DMS153 (cell line): ENCODE measurements around the gene MTMR2.

Experiments used
- DNase-seq: peaks from one replicate; lab custom pipeline; 2025; lab: John Stamatoyannopoulos, UW

The MTMR2 gene

GRCh38 chr11:95917193-95918036, 6.5 kb downstream of the MTMR2 start:
- peak; percentile 77 for DNase-seq

- DNase-seq = no peak
Measured at GRCh38 chr11:95916049-95916448, 7.9 kb downstream of the MTMR2 start.

- no peak for DNase-seq
Measured at GRCh38 chr11:95915051-95915450, 8.9 kb downstream of the MTMR2 start.

- no peak for DNase-seq
Measured at GRCh38 chr11:95913830-95914615, 9.9 kb downstream of the MTMR2 start.

- no peak for DNase-seq
Measured at GRCh38 chr11:95912902-95913560, 10.9 kb downstream of the MTMR2 start.

- DNase-seq = no peak
Measured at GRCh38 chr11:95911369-95911759, 12.5 kb downstream of the MTMR2 start.

GRCh38 chr11:95910638-95911368, 13.1 kb downstream of the MTMR2 start:
- DNase-seq = no peak

- DNase-seq = no peak
Measured at GRCh38 chr11:95908826-95909225, 15.1 kb downstream of the MTMR2 start.

- DNase-seq = no peak
Measured at GRCh38 chr11:95907476-95907875, 16.4 kb downstream of the MTMR2 start.

- no peak for DNase-seq
Measured at GRCh38 chr11:95904009-95904650, 19.8 kb downstream of the MTMR2 start.

- no peak for DNase-seq
Measured at GRCh38 chr11:95898782-95899181, 25.1 kb downstream of the MTMR2 start.

- DNase-seq = no peak
Measured at GRCh38 chr11:95897731-95898130, 26.2 kb downstream of the MTMR2 start.

- DNase-seq = no peak
Measured at GRCh38 chr11:95895815-95896214, 28.1 kb downstream of the MTMR2 start.

GRCh38 chr11:95892892-95893570, 30.9 kb downstream of the MTMR2 start:
- DNase-seq = no peak

GRCh38 chr11:95892492-95892891, 31.4 kb downstream of the MTMR2 start:
- no peak for DNase-seq

GRCh38 chr11:95891423-95892170, 32.3 kb downstream of the MTMR2 start:
- no peak for DNase-seq

- no peak for DNase-seq
Measured at GRCh38 chr11:95888852-95889251, 35.1 kb downstream of the MTMR2 start.

- DNase-seq = no peak
Measured at GRCh38 chr11:95888439-95888838, 35.5 kb downstream of the MTMR2 start.

- no peak for DNase-seq
Measured at GRCh38 chr11:95886462-95886861, 37.4 kb downstream of the MTMR2 start.

GRCh38 chr11:95884802-95885201, 39.1 kb downstream of the MTMR2 start:
- no peak for DNase-seq
